GM23248 (cell line): ENCODE data around the gene TRAK1. TPM values are rescaled to one million over a fixed set of nuclear protein-coding genes. Genes with fewer than 3 reads are reported as not detected.

Experiments
- DNase-seq: peaks from one replicate; pipeline ENCODE4 v3.0.0-alpha.2; 2015
- H2AFZ ChIP-seq: fragments of 200-600 bp; sonication (generic); 2 replicates; pipeline ENCODE4 v1.6.1; 2016; ENCODE audit warnings: antibody characterized with exemption
- H3F3A ChIP-seq: fragments of 200-600 bp; sonication (generic); 2 replicates; pipeline ENCODE4 v1.6.1; 2016; ENCODE audit warnings: mild to moderate bottlenecking, antibody characterized with exemption, mixed run types; ENCODE audit not compliant: insufficient read depth
- H3K27ac ChIP-seq: fragments of 200-600 bp; sonication (generic); 2 replicates; pipeline ENCODE4 v1.5.1; 2016; ENCODE audit warnings: mild to moderate bottlenecking
- H3K27me3 ChIP-seq: fragments of 200-600 bp; sonication (generic); replicated peaks from 2 replicates; pipeline ENCODE4 v1.6.1; 2016; ENCODE audit warnings: mild to moderate bottlenecking; ENCODE audit not compliant: insufficient read depth
- H3K36me3 ChIP-seq: fragments of 200-600 bp; sonication (generic); 2 replicates; pipeline ENCODE4 v1.6.1; 2016; ENCODE audit warnings: low read depth, mild to moderate bottlenecking
- H3K4me1 ChIP-seq: fragments of 200-600 bp; sonication (generic); 2 replicates; pipeline ENCODE4 v1.6.1; 2016; ENCODE audit warnings: mild to moderate bottlenecking; ENCODE audit not compliant: insufficient read depth
- H3K4me2 ChIP-seq: fragments of 200-600 bp; sonication (generic); one replicate; pipeline ENCODE4 v1.6.1; 2016; ENCODE audit warnings: mild to moderate bottlenecking; ENCODE audit not compliant: unreplicated experiment
- H3K4me3 ChIP-seq: fragments of 200-600 bp; sonication (generic); 2 replicates; pipeline ENCODE4 v1.5.1; 2016; ENCODE audit warnings: mild to moderate bottlenecking
- H3K79me2 ChIP-seq: fragments of 200-600 bp; sonication (generic); 2 replicates; pipeline ENCODE4 v1.6.1; 2016; ENCODE audit warnings: mild to moderate bottlenecking; ENCODE audit not compliant: insufficient read depth
- H3K9ac ChIP-seq: fragments of 200-600 bp; sonication (generic); 2 replicates; pipeline ENCODE4 v1.6.1; 2016; ENCODE audit warnings: mild to moderate bottlenecking
- H3K9me2 ChIP-seq: fragments of 200-600 bp; sonication (generic); 2 replicates; pipeline ENCODE4 v1.6.1; 2016; ENCODE audit warnings: mixed run types, mild to moderate bottlenecking, moderate library complexity; ENCODE audit not compliant: insufficient read depth
- H3K9me3 ChIP-seq: fragments of 200-600 bp; sonication (generic); one replicate; pipeline ENCODE4 v1.6.1; 2017; ENCODE audit warnings: low read depth
- H4K20me1 ChIP-seq: fragments of 200-600 bp; sonication (generic); 2 replicates; pipeline ENCODE4 v1.6.0; 2016; ENCODE audit not compliant: insufficient read depth
- EZH2 ChIP-seq: fragments of 200-600 bp; sonication (generic); IDR thresholded peaks from 2 replicates; pipeline ENCODE4 v1.6.1; 2018; ENCODE audit warnings: antibody characterized with exemption, mild to moderate bottlenecking; ENCODE audit not compliant: insufficient read depth, poor library complexity, severe bottlenecking
- EZH2phosphoT487 ChIP-seq: fragments of 200-600 bp; sonication (generic); IDR thresholded peaks from 2 replicates; pipeline ENCODE4 v1.6.1; 2018; ENCODE audit warnings: antibody characterized with exemption, moderate library complexity, mild to moderate bottlenecking, low read depth; ENCODE audit not compliant: insufficient read depth
- WGBS, 2 experiments: methylation state at CpG; one replicate each; pipeline ENCODE4 v1.1.6; 2015 to 2017; ENCODE audit warnings: low lambda C conversion rate in 2 of 2, low coverage in 1 of 2; ENCODE audit errors: missing lambda C conversion rate in 2 of 2; 5-methylcytosine and 5-hydroxymethylcytosine counted together
- in situ Hi-C: fragments of 300-500 bp; cut with MboI; formaldehyde crosslinking; loops from 2 replicates; pipeline ENCODE4 v1.15.0; 2020
- polyA plus RNA-seq: library from polyadenylated mRNA; unstranded; fragments of >200 nt; fragmentation: Nextera tagmentation; extraction: Ambion mirVana; gene quantifications from 2 replicates; pipeline ENCODE4 v1.2.1, GENCODE V29; 2016
- total RNA-seq: library from RNA; depleted of rRNA; stranded (reverse); fragments of >200 nt; shearing (Covaris generic); gene quantifications from 2 replicates; pipeline ENCODE4 v1.2.3, GENCODE V29; 2014

Gene TRAK1
- total and polyA plus RNA-seq, 2 experiments from 2014 or later: 13.6 to 51.0 TPM

DNA sequence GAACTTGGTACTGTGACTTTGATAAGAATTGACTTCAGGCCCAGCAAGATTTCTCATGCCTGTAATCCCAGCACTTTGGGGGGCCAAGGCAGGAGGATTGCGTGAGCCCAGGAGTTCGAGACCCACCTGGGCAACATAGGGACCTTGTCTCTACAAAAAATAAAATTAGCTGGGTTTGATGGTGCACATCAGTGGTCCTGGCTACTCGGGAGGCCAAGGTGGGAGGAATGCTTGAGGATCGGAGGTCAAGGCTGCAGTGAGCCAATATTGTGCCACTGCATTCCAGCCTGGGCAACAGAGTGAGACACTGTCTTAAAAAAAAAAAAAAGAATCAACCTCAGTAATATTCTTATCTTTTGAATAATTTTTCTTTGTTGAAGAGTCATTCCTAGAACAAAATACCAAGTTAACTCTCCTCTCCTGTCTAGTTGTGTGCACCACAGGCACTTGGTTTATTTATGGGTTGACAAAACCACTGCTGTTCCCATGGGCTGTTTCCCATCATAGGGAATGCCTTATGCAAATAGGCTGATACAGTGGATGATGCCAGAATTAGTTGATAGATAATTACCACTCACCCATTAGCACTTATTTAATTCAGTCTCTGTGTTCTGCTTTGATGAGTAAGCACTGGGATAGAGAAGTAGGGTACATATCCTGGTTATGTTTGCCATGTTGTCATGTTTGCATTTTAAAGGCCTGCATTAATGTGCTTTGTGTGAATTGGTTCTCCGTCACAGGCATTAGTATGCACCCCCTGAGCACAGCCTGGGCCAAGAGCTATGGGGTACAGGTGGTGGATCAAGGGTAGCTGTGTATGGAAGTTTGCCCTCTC lies 32.9 kb downstream of the TRAK1 start:
- H3K9me2 ChIP-seq: no peaks in the 10 kb centered on the region
- no peak overlapping the region for H3K4me3 ChIP-seq
- no peak overlapping the region for H3K9ac ChIP-seq
- no peaks in the 10 kb centered on the region for H3K9me3 ChIP-seq
- H3K79me2 ChIP-seq: peaks cover 90% of the 10 kb centered on the region
- TF ChIP-seq EZH2phosphoT487: no peak
- TF ChIP-seq EZH2: no peak
- 95 to 96% methylated on average over 5 of the region's 5 CpGs for WGBS, 2 experiments
- peaks cover 10% of the 10 kb centered on the region; the same call in 1 of the 2 replicates for H3F3A ChIP-seq
- peaks cover 19% of the 10 kb centered on the region for H3K4me1 ChIP-seq
- no peak for DNase-seq
- H3K27me3 ChIP-seq: no peaks in the 10 kb centered on the region
- H3K36me3 ChIP-seq: peaks cover 20% of the 10 kb centered on the region
- peaks cover 2% of the 10 kb centered on the region; the same call in 1 of the 2 replicates for H4K20me1 ChIP-seq
- no peak overlapping the region for H3K27ac ChIP-seq
- no peak overlapping the region for H2AFZ ChIP-seq
- no peak overlapping the region for H3K4me2 ChIP-seq
- in situ Hi-C loops: no loop called here

DNA sequence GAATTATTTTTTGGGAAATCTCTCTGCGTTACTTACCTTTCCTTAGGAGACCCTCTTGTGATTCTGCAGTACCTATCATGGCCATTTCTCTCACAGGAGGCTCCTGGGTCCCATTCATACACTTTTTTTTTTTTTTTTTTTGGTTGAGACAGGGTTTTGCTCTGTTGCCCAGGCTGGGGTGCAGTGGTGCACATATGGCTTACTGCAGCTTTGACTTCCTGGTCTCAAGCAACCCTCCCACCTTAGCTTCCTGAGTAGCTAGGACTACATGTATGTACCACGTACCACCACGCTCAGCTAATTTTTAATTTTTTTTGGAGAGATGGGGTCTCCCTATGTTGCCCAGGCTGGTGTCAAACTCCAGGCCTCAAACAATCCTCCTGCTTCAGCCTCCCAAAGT lies 36.1 kb downstream of the TRAK1 start:
- 96 to 98% methylated on average over 3 of the region's 3 CpGs for WGBS, 2 experiments
- Histone ChIP-seq H3K4me3 (no peak overlapping the region), H3K27me3 (no peaks in the 10 kb centered on the region), H3K36me3 (peaks cover 20% of the 10 kb centered on the region), H3K4me2 (no peak overlapping the region), H3K4me1 (peaks cover 15% of the 10 kb centered on the region), H3K9me2 (no peaks in the 10 kb centered on the region), H3K9me3 (no peaks in the 10 kb centered on the region), H3K79me2 (peaks cover 84% of the 10 kb centered on the region), H3K27ac (no peak overlapping the region), H2AFZ (no peak overlapping the region), H4K20me1 (no peaks in the 10 kb centered on the region; the same call in 1 of the 2 replicates), H3F3A (no peaks in the 10 kb centered on the region), H3K9ac (no peak overlapping the region)
- no peak for DNase-seq
- in situ Hi-C loops: no loop called here
- TF ChIP-seq EZH2phosphoT487 (no peak), EZH2 (no peak)

DNA sequence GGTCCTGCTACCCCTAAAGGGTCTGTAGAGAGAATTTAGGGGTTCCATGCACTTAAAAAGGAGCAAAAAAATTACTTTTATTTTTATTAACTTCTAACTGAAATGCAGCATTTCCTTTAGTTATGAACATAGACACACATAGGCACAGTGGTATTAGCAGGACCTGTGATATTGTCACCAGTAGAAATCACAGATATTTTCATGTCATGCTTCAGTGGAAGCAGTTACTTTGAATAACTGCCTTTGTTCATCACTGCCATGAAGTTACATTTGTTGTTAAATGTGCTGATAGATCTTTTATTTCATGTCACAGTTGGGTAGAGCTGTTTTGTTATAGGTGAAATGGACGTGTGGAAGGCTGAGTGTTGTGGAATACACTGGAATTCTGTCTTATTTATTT lies 37.4 kb downstream of the TRAK1 start:
- in situ Hi-C loops: no loop called here
- no peak overlapping the region for H3K9ac ChIP-seq
- TF ChIP-seq EZH2 (no peak), EZH2phosphoT487 (no peak)

DNA sequence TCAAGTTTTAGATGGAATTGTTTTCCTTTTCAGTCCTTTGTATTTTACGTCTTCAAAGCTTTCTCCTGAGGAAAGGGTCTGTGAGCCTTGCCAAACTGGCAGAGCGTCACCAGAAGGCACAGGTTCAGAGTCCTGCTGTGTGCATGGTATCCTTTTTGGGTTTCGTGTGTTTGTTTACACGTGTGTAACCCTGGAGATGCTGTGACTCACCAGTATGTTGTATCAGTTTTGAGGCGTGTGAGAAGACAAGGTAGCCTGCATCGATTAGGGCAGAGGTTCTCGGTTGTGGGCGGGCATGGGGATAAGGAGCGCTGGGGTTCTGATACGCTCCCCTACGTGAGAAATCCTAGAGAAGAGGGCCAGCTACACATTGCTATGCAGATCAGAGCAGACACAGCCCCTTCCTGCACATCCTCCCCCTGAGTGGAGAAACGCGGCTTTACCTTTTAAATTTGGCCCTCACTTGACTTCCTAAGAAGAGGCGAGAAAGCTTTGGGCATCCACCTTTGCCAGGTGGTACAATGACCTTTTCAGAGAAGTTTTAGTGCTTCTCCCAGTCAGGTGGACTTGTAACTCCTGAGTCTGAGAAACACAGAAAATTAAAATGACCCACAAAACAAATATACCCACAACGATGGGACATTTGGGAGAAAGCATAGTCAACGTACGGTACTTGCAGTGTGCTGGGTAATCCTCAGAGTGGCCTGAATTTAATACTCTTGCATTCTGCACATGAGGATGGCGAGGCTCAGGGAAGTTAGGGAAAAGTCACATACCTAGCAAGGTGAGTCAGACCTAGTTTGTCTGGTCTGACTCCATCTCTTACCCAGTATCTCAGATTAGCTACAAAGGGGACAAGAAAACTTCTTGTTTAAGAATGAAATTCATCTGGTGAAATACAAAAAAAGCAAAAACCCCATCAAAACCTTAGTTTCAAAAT lies 38.1 kb downstream of the TRAK1 start:
- no peak for TF ChIP-seq EZH2phosphoT487
- no peak for TF ChIP-seq EZH2
- peak; percentile 34 for DNase-seq
- Histone ChIP-seq H3K27ac (no peak overlapping the region), H3K9ac (no peak overlapping the region), H3K27me3 (no peaks in the 10 kb centered on the region), H3K36me3 (peaks cover 20% of the 10 kb centered on the region), H3K79me2 (peaks cover 80% of the 10 kb centered on the region), H3K4me3 (no peak overlapping the region), H3K9me3 (no peaks in the 10 kb centered on the region), H3K9me2 (no peaks in the 10 kb centered on the region), H3K4me1 (no peaks in the 10 kb centered on the region), H3F3A (0 out of 2 replicates have a peak, but pooled peaks cover 4% of the 10 kb centered on the region), H2AFZ (no peak overlapping the region), H4K20me1 (peaks cover 3% of the 10 kb centered on the region; the same call in 1 of the 2 replicates), H3K4me2 (no peak overlapping the region)
- in situ Hi-C loops: no loop called here
- WGBS, 2 experiments: 77 to 82% methylated on average over 18 of the region's 18 CpGs

More for the DNA sequence above, 37.4 kb downstream of the TRAK1 start:
- Histone ChIP-seq H3K79me2 (peaks cover 84% of the 10 kb centered on the region), H3K9me3 (no peaks in the 10 kb centered on the region), H3K36me3 (peaks cover 20% of the 10 kb centered on the region), H2AFZ (no peak overlapping the region), H3K27ac (no peak overlapping the region), H3K4me1 (peaks cover 4% of the 10 kb centered on the region; the same call in 1 of the 2 replicates), H3K4me2 (no peak overlapping the region), H4K20me1 (peaks cover 2% of the 10 kb centered on the region; the same call in 1 of the 2 replicates), H3K9me2 (no peaks in the 10 kb centered on the region), H3K27me3 (no peaks in the 10 kb centered on the region), H3F3A (0 out of 2 replicates have a peak, but pooled peaks cover 3% of the 10 kb centered on the region), H3K4me3 (no peak overlapping the region)
- no peak for DNase-seq
- 61 to 63% methylated on average over 1 of the region's 1 CpG for WGBS, 2 experiments
